ENCODE results near the gene TCF7L2.
"Not testable (repeated sequence)": the region's sequence is repeated elsewhere in the genome, so short reads cannot be mapped to it uniquely, and the experiment has no call there.

The TCF7L2 gene

GRCh38 chr10:113047963-113048781 is 98.1 kb downstream of the TCF7L2 start:
- DNase-seq = no peak

- DNase-seq = no peak
Measured at GRCh38 chr10:113049881-113050280, 99.8 kb downstream of the TCF7L2 start.

- DNase-seq = peak; percentile 26
Measured at GRCh38 chr10:113052076-113052830, 102.2 kb downstream of the TCF7L2 start.

GRCh38 chr10:113053091-113053490 is 103.0 kb downstream of the TCF7L2 start:
- DNase-seq = no peak

GRCh38 chr10:113053881-113054280 is 103.8 kb downstream of the TCF7L2 start:
- no peak for DNase-seq

- no peak for DNase-seq
Measured at GRCh38 chr10:113055458-113055857, 105.4 kb downstream of the TCF7L2 start.

DNA sequence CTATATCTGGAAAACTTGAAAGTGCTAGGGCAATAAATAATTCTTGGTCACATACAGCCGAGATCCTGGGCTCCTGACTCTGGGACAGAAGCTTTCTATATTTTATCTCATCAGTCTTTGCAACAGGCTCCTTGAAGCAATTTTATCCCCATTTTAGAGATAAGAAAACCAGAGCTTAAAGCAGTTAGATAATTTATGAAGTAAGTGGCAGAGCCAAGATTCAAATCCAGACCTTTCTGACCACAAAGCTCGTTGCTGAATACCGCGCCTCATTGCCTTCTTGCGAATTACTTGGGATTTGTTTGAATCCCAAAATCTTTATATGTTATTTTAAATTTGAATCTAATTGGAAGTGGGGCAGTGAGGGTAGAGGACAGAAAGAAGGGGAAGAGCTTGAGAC is 106.0 kb downstream of the TCF7L2 start:
- DNase-seq = no peak

GRCh38 chr10:113056441-113057021 is 106.5 kb downstream of the TCF7L2 start:
- no peak for DNase-seq

DNA sequence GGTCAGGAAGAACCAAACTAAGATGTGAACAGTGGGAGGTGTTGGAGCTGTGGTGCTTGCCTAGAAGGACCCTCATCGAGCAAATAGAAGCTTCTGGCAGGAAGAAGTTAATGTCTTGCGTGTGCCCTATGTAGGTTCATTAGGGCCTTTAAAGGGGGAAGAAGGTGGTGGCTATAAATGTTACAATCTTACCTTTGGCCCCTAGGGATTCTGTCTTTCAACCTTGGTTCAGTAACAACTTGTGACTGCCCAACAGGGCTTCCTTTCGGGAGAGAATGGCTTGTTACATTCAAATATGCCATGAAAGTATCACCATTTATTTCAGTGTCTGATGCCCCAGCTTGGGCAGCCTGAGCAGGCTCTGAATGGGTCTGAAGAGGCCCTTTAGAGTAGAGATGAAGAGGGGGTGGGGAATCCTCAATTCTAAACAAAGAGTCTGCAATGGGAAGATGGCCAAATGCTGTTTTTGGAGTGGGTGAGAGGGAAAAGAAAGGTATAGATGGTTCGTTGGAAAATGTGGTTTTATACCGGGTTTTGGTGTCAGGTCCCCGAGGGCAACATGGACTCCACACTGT is 108.0 kb downstream of the TCF7L2 start:
- DNase-seq = no peak

GRCh38 chr10:113058523-113059370 is 108.7 kb downstream of the TCF7L2 start:
- DNase-seq = peak; percentile 40

GRCh38 chr10:113059371-113059780 is 109.3 kb downstream of the TCF7L2 start:
- peak; percentile 76 for DNase-seq

GRCh38 chr10:113060201-113061053 is 110.4 kb downstream of the TCF7L2 start:
- DNase-seq = peak; percentile 77

DNA sequence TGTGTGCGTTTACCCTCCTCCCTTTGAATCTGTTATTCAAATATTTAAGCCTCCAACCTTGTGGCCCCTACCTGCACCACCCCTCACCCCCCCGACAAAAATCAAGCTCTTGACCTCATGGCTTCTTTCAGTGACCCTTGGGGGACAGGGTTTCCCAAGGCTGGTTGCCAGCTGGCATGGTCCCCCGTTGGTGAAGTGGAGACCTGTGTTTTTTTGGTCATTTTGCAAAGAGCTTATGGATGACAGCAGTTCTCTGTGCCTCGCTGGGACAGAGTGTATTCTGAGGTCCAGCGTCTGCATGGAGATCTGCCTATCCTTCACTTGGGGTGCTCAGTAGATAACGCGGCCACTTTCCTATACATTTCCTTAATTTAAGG is 111.0 kb downstream of the TCF7L2 start:
- no peak for DNase-seq

DNA sequence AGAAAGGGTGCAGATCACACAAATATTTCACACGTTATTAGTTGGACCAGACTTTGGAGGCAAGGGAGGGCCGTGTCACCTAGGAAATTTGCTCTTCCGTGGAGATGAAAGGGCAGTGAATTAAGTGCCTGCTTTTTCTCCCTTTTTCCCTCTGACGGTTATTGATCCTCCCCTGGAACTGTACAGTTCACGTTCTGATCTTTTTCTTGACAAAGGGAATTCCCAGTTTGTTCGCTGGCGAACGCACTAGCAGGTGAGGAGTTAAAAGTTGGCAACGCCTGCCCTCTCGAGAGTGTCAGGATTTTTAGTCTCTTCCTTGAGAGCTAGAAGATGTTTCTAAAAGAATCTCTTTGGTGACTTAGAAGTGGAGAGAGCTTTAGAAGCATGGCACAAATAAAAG is 111.5 kb downstream of the TCF7L2 start:
- DNase-seq = no peak

- no peak for DNase-seq
Measured at GRCh38 chr10:113063043-113063967, 113.3 kb downstream of the TCF7L2 start.

- DNase-seq = no peak
Measured at GRCh38 chr10:113064039-113064438, 114.0 kb downstream of the TCF7L2 start.

GRCh38 chr10:113066120-113066519 is 116.1 kb downstream of the TCF7L2 start:
- not testable (repeated sequence) for DNase-seq

- no peak for DNase-seq
Measured at GRCh38 chr10:113066561-113067312, 116.7 kb downstream of the TCF7L2 start.

DNA sequence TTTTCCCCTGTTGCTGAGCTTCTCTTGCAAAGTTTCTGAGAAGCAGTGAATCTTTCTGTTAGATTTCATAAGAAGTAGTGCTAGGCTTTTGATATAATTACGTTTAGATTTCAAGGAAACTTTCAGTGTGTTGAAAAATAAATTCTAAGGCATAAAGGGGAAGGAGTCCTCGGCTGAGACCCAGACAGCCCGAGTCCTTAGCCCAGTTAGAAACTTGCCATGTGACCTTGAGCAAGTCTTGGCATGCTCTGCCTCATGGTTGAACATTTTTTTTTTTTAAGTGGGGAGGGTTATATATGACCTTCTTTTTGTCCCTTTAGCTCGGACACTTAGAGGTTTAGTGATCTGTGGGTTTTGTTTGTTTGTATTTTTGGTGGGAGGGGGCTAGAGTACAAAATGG is 117.5 kb downstream of the TCF7L2 start:
- DNase-seq = no peak
